Smooth muscle cell (in vitro differentiated cells): ENCODE data around the gene SMIM15. TPM values are rescaled to one million over a fixed set of nuclear protein-coding genes. Genes with fewer than 3 reads are reported as not detected.

ENCODE experiments used
- DNase-seq: peaks from one replicate; lab custom pipeline; 2025; ENCODE audit not compliant: unreplicated experiment; lab: John Stamatoyannopoulos, UW
- H2AFZ ChIP-seq: fragments of 200-600 bp; sonication (generic); 2 replicates; pipeline ENCODE4 v1.6.0; 2016; ENCODE audit warnings: antibody characterized with exemption, low read depth, mild to moderate bottlenecking
- H3F3A ChIP-seq: fragments of 200-600 bp; sonication (generic); 2 replicates; pipeline ENCODE4 v1.6.0; 2017; ENCODE audit warnings: antibody characterized with exemption, low read depth
- H3K27ac ChIP-seq: fragments of 200-600 bp; sonication (generic); 2 replicates; pipeline ENCODE4 v1.5.1; 2016; ENCODE audit warnings: low read depth, mild to moderate bottlenecking
- H3K27me3 ChIP-seq: fragments of 200-600 bp; sonication (generic); 2 replicates; pipeline ENCODE4 v1.6.1; 2016; ENCODE audit warnings: low read depth, mild to moderate bottlenecking
- H3K36me3 ChIP-seq: fragments of 200-600 bp; sonication (generic); 2 replicates; pipeline ENCODE4 v1.5.1; 2016; ENCODE audit warnings: low read depth
- H3K4me1 ChIP-seq: fragments of 200-600 bp; sonication (generic); 2 replicates; pipeline ENCODE4 v1.5.1; 2016; ENCODE audit warnings: low read depth
- H3K4me2 ChIP-seq: fragments of 200-600 bp; sonication (generic); 2 replicates; pipeline ENCODE4 v1.6.0; 2016; ENCODE audit warnings: mild to moderate bottlenecking
- H3K4me3 ChIP-seq: fragments of 200-600 bp; sonication (generic); 2 replicates; pipeline ENCODE4 v1.5.1; 2016; ENCODE audit warnings: mild to moderate bottlenecking
- H3K79me2 ChIP-seq: fragments of 200-600 bp; sonication (generic); 2 replicates; pipeline ENCODE4 v1.6.0; 2016; ENCODE audit warnings: low read depth, mild to moderate bottlenecking
- H3K9ac ChIP-seq: fragments of 200-600 bp; sonication (generic); 2 replicates; pipeline ENCODE4 v1.6.0; 2016; ENCODE audit warnings: low read depth
- H3K9me3 ChIP-seq: fragments of 200-600 bp; sonication (generic); replicated peaks from 2 replicates; pipeline ENCODE4 v1.5.1; 2016; ENCODE audit warnings: low read depth
- H4K20me1 ChIP-seq: fragments of 200-600 bp; sonication (generic); 2 replicates; pipeline ENCODE4 v1.6.0; 2016; ENCODE audit warnings: low read depth
- CTCF ChIP-seq: fragments of 200-600 bp; sonication (generic); IDR thresholded peaks from 2 replicates; pipeline ENCODE4 v1.5.1; 2017; ENCODE audit warnings: borderline replicate concordance, mild to moderate bottlenecking, antibody characterized with exemption; ENCODE audit not compliant: insufficient read depth, poor library complexity, severe bottlenecking
- WGBS: methylation state at CpG from one replicate; pipeline ENCODE4 v1.1.7; 2016; ENCODE audit warnings: low lambda C conversion rate; 5-methylcytosine and 5-hydroxymethylcytosine counted together
- polyA plus RNA-seq: library from polyadenylated mRNA; unstranded; fragments of >200 nt; fragmentation: Nextera tagmentation; extraction: Ambion mirVana; gene quantifications from 2 replicates; pipeline ENCODE4 v1.2.1, GENCODE V29; 2016
- total RNA-seq: library from RNA; depleted of rRNA; stranded (reverse); fragments of >200 nt; gene quantifications from 2 replicates; pipeline ENCODE4 v1.2.3, GENCODE V29; 2014

SMIM15 gene
- total and polyA plus RNA-seq, 2 experiments from 2014 or later: 51.4 to 52.2 TPM

DNA sequence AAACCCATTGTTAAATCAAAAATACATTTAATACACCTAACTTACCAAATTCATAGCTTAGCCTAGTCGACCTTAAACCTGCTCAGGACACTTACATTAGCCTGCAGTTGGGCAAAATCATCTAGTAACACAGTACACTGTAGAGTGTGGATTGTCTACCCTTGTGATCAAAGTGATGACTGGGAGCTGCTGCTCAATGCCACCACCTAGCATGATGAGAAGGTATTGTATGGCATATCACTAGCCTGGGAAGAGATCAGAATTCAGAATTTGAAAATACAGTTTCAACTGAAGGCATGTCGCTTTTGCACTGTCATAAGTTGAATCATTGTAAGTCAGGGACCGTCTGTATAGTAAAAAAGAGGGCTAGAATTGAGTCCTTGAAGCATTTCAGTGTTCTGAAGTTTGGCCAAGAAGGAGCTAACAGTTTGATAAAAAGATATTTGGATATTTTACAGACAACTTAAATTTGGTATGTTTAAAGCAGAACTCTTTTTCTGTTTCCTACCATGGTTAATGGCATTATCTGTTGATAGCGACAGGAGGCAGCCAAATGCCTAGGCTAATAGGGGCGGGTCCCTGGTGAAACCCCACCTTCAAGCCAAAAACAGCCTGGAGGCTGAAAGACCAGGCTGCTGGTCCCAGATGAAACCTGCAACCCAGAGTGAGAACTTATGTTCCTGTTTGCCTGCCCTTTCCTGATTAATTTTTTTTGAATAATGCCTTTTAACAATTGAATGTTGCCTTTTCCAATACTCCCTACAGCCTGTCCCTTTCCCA, 23.0 kb downstream of the SMIM15 start:
- H3K36me3 ChIP-seq: no peaks in the 10 kb centered on the region
- H3K79me2 ChIP-seq: no peaks in the 10 kb centered on the region
- no peaks in the 10 kb centered on the region for H3F3A ChIP-seq
- H4K20me1 ChIP-seq: no peaks in the 10 kb centered on the region
- H2AFZ ChIP-seq: no peak overlapping the region
- no peak for TF ChIP-seq CTCF
- H3K27ac ChIP-seq: no peak overlapping the region
- no peak overlapping the region for H3K4me3 ChIP-seq
- peaks cover 10% of the 10 kb centered on the region for H3K4me1 ChIP-seq
- no peaks in the 10 kb centered on the region for H3K9me3 ChIP-seq
- H3K27me3 ChIP-seq: no peaks in the 10 kb centered on the region
- no peak overlapping the region for H3K4me2 ChIP-seq
- 80% methylated on average over 5 of the region's 5 CpGs for whole genome bisulfite sequencing
- no peak overlapping the region for H3K9ac ChIP-seq
- no peak for DNase-seq

GRCh38 chr5:61137835-61138234, 24.4 kb downstream of the SMIM15 start:
- H3F3A ChIP-seq: no peaks in the 10 kb centered on the region
- no peak overlapping the region for H3K27ac ChIP-seq
- DNase-seq: no peak
- no peaks in the 10 kb centered on the region for H4K20me1 ChIP-seq
- no peak overlapping the region for H2AFZ ChIP-seq
- H3K36me3 ChIP-seq: no peaks in the 10 kb centered on the region
- H3K4me1 ChIP-seq: peaks cover 10% of the 10 kb centered on the region
- no peaks in the 10 kb centered on the region for H3K79me2 ChIP-seq
- no peak overlapping the region for H3K4me2 ChIP-seq
- no peak for TF ChIP-seq CTCF
- H3K9me3 ChIP-seq: no peaks in the 10 kb centered on the region
- H3K9ac ChIP-seq: no peak overlapping the region
- WGBS: 100% methylated on average over 1 of the region's 1 CpG
- no peaks in the 10 kb centered on the region for H3K27me3 ChIP-seq
- H3K4me3 ChIP-seq: no peak overlapping the region

DNA sequence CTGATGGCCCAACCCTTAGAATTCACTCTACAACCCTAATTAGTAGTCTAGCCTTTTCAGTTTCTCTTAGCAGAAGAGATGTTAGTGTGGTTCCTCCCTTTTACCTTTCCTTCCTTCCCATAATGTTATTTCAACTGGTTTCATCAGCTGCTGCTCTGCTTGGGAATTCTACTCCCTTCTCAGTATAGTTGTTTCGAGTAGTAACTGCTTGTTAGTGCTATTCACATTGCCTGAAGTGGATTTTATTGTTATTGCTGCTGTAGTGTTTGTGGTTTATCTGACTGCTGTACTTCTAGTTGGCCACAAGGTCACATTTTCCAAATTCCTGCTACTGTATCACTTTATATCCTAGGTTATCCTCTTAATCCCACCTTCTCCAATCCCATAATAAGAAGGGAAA, 29.7 kb downstream of the SMIM15 start:
- H2AFZ ChIP-seq: no peak overlapping the region
- no peaks in the 10 kb centered on the region for H3F3A ChIP-seq
- no peaks in the 10 kb centered on the region for H4K20me1 ChIP-seq
- no peak overlapping the region for H3K4me2 ChIP-seq
- H3K4me3 ChIP-seq: no peak overlapping the region
- H3K9me3 ChIP-seq: no peaks in the 10 kb centered on the region
- no peaks in the 10 kb centered on the region for H3K4me1 ChIP-seq
- 62% methylated on average over 1 of the region's 1 CpG for WGBS
- H3K9ac ChIP-seq: no peak overlapping the region
- no peak for TF ChIP-seq CTCF
- no peak overlapping the region for H3K27ac ChIP-seq
- no peak for DNase-seq
- H3K79me2 ChIP-seq: no peaks in the 10 kb centered on the region
- no peaks in the 10 kb centered on the region for H3K27me3 ChIP-seq
- no peaks in the 10 kb centered on the region for H3K36me3 ChIP-seq

DNA sequence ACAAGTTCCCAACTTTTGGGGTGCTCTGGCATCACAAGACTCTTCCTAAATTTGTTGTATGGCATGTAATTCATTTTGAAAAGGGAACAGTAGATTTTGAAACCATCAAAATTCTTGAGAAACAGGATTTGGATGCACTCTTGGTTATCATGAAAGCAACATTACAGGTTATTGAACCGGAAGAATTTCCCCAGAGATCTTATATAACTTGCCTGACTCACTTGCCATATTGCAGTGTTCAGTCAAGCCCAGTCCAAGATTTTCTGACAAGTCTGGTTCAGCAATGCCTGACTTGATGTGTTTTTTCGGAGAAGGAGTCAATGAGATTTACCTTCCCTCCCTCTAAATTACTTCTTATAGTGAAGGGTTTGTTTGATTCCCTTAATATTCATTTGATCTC, 32.0 kb downstream of the SMIM15 start:
- Histone ChIP-seq H3K27ac (no peak overlapping the region), H3K79me2 (no peaks in the 10 kb centered on the region), H3K9ac (no peak overlapping the region), H3K36me3 (no peaks in the 10 kb centered on the region), H3F3A (no peaks in the 10 kb centered on the region), H2AFZ (no peak overlapping the region), H3K9me3 (no peaks in the 10 kb centered on the region), H4K20me1 (no peaks in the 10 kb centered on the region), H3K4me2 (no peak overlapping the region), H3K27me3 (no peaks in the 10 kb centered on the region), H3K4me3 (no peak overlapping the region), H3K4me1 (no peaks in the 10 kb centered on the region)
- no peak for TF ChIP-seq CTCF
- 100% methylated on average over 2 of the region's 2 CpGs for WGBS
- no peak for DNase-seq
